ENCODE results near the gene VAMP5.

DNA sequence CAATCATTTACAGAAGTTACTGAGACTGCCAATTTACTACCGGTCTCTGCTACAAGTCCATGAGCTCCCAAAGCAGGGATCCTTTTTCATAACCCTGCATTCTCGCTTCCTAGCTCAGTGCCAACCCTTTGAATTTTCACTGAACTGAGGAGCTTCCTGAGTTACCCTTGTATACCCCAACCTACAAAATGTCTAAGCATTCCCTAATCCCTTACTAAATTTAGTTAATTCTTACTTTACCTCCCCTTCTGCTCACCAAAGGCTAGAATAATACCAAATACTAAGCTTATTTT is 35.7 kb upstream of the VAMP5 start:
- no peak for TF ChIP-seq NFATC4 (CRISPR knock-in tag; IDR thresholded peaks at IDR 0.05)
- TF ChIP-seq SP1 (CRISPR knock-in tag; conservative IDR thresholded peaks at IDR 0.05): no peak
- TF ChIP-seq NFYB (CRISPR knock-in tag; conservative IDR thresholded peaks at IDR 0.05; ENCODE audit: low read depth): no peak
- TF ChIP-seq, protein P1, sequence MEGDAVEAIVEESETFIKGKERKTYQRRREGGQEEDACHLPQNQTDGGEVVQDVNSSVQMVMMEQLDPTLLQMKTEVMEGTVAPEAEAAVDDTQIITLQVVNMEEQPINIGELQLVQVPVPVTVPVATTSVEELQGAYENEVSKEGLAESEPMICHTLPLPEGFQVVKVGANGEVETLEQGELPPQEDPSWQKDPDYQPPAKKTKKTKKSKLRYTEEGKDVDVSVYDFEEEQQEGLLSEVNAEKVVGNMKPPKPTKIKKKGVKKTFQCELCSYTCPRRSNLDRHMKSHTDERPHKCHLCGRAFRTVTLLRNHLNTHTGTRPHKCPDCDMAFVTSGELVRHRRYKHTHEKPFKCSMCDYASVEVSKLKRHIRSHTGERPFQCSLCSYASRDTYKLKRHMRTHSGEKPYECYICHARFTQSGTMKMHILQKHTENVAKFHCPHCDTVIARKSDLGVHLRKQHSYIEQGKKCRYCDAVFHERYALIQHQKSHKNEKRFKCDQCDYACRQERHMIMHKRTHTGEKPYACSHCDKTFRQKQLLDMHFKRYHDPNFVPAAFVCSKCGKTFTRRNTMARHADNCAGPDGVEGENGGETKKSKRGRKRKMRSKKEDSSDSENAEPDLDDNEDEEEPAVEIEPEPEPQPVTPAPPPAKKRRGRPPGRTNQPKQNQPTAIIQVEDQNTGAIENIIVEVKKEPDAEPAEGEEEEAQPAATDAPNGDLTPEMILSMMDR (IDR thresholded peaks at IDR 0.05): no peak
- TF ChIP-seq, protein P2, sequence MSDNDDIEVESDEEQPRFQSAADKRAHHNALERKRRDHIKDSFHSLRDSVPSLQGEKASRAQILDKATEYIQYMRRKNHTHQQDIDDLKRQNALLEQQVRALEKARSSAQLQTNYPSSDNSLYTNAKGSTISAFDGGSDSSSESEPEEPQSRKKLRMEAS (CRISPR knock-in tag; IDR thresholded peaks at IDR 0.05): no peak
- TF ChIP-seq, protein P3, sequence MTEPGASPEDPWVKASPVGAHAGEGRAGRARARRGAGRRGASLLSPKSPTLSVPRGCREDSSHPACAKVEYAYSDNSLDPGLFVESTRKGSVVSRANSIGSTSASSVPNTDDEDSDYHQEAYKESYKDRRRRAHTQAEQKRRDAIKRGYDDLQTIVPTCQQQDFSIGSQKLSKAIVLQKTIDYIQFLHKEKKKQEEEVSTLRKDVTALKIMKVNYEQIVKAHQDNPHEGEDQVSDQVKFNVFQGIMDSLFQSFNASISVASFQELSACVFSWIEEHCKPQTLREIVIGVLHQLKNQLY (CRISPR knock-in tag; IDR thresholded peaks at IDR 0.05): no peak
